Endothelial cell (in vitro differentiated cells): ENCODE measurements around the gene WDR6. TPM values are rescaled to one million over a fixed set of nuclear protein-coding genes. Genes with fewer than 3 reads are reported as not detected.

ENCODE experiments used
- DNase-seq: peaks from one replicate; pipeline ENCODE4 v3.0.0; 2021; ENCODE audit warnings: low spot score
- H3K27ac Mint-ChIP-seq: one replicate; pipeline ENCODE4 v1.8.0; 2021; ENCODE audit warnings: mixed read lengths, inconsistent platforms; ENCODE audit not compliant: unreplicated experiment
- H3K27me3 Mint-ChIP-seq: one replicate; pipeline ENCODE4 v1.8.0; 2021; ENCODE audit warnings: mild to moderate bottlenecking, moderate library complexity, mixed read lengths, inconsistent platforms; ENCODE audit not compliant: unreplicated experiment
- H3K36me3 Mint-ChIP-seq: one replicate; pipeline ENCODE4 v1.8.0; 2021; ENCODE audit warnings: mild to moderate bottlenecking, low read depth, mixed read lengths, inconsistent platforms; ENCODE audit not compliant: unreplicated experiment
- H3K4me1 Mint-ChIP-seq: one replicate; pipeline ENCODE4 v1.8.0; 2021; ENCODE audit warnings: mild to moderate bottlenecking, mixed read lengths, inconsistent platforms; ENCODE audit not compliant: unreplicated experiment
- H3K4me3 Mint-ChIP-seq: one replicate; pipeline ENCODE4 v1.8.0; 2021; ENCODE audit warnings: mild to moderate bottlenecking, mixed read lengths, inconsistent platforms; ENCODE audit not compliant: unreplicated experiment
- H3K9me3 Mint-ChIP-seq: one replicate; pipeline ENCODE4 v1.8.0; 2021; ENCODE audit warnings: mixed read lengths, inconsistent platforms; ENCODE audit not compliant: unreplicated experiment
- CTCF ChIP-seq: fragments of 200-600 bp; sonication (generic); IDR thresholded peaks from one replicate; pipeline ENCODE4 v1.5.0; 2021; ENCODE audit warnings: antibody characterized with exemption; ENCODE audit not compliant: unreplicated experiment
- long read RNA-seq: library from polyadenylated mRNA; unstranded; transcript quantifications from one replicate; pipeline ENCODE4 v2.0.0, GENCODE V29; 2020; ENCODE audit not compliant: unreplicated experiment
- total RNA-seq: library from RNA; stranded (reverse); fragmentation: NEBNext Ultra II Directional; extraction: Animal tissue kit (Norgen Biotek cat#: 25700); gene quantifications from one replicate; pipeline ENCODE4 v1.2.1, GENCODE V29; 2021; ENCODE audit not compliant: unreplicated experiment

WDR6 gene
- 148 TPM for total RNA-seq
- long read RNA-seq, full-length matches to known transcripts = 11 of 23 reads
- long read RNA-seq, partial matches to known transcripts = 3 of 23 reads
- long read RNA-seq, other reads (novel, unspliced or antisense) = 9 of 23 reads

- Mint-ChIP-seq H3K9me3 (no peaks in the 10 kb centered on the region), H3K27ac (peak within 1 kb of the TSS; percentile 95), H3K4me3 (peak within 1 kb of the TSS; percentile 98), H3K36me3 (peaks cover 11% of the 10 kb centered on the region), H3K4me1 (peaks cover 15% of the 10 kb centered on the region), H3K27me3 (peaks cover 8% of the 10 kb centered on the region)
- peak; percentile 94 for DNase-seq
- peak; percentile 38 for TF ChIP-seq CTCF
Observed at GRCh38 chr3:49007068-49007770, at the start of gene WDR6. Gene WDR6 (plus strand): TSS chr3:49007391. CDS start chr3:49007432, 41 bp downstream.

DNA sequence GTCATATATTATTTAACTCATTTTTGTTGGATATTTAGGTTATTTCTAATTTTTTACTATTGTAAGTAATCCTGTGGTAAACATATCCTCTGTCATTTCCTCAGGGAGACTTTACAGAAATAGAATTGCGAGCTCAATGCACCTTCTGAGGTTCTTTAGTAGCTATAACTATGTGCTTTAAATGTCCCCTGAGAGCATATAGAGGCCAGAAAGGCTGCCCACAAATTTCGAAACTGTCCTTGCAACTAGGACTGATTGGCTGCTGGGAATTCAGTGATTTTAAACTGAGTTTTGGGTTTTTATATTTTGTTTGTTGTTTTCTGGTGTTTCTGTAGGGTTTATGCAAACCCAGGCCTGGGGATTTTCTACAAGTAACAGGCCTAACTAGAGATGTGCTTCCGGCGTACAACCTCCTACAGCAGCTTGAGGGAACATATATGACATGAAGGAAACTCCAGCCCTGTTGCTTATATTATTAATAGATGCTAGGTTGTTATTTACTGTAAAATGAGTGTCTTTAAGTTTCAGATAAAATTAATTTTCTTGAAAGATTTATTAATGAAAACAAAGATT lies 46.3 kb upstream of the WDR6 start:
- H3K36me3 Mint-ChIP-seq = no peaks in the 10 kb centered on the region
- no peaks in the 10 kb centered on the region for H3K9me3 Mint-ChIP-seq
- no peak overlapping the region for H3K4me3 Mint-ChIP-seq
- no peaks in the 10 kb centered on the region for H3K27me3 Mint-ChIP-seq
- no peak for TF ChIP-seq CTCF
- peaks cover 9% of the 10 kb centered on the region for H3K4me1 Mint-ChIP-seq
- no peak overlapping the region for H3K27ac Mint-ChIP-seq
- no peak for DNase-seq

GRCh38 chr3:48962340-48962739 lies 44.9 kb upstream of the WDR6 start:
- no peaks in the 10 kb centered on the region for H3K27me3 Mint-ChIP-seq
- no peak overlapping the region for H3K4me3 Mint-ChIP-seq
- peak overlapping the region; percentile 17 for H3K27ac Mint-ChIP-seq
- H3K9me3 Mint-ChIP-seq = no peaks in the 10 kb centered on the region
- DNase-seq = no peak
- peaks cover 4% of the 10 kb centered on the region for H3K36me3 Mint-ChIP-seq
- TF ChIP-seq CTCF = no peak
- peaks cover 9% of the 10 kb centered on the region for H3K4me1 Mint-ChIP-seq

DNA sequence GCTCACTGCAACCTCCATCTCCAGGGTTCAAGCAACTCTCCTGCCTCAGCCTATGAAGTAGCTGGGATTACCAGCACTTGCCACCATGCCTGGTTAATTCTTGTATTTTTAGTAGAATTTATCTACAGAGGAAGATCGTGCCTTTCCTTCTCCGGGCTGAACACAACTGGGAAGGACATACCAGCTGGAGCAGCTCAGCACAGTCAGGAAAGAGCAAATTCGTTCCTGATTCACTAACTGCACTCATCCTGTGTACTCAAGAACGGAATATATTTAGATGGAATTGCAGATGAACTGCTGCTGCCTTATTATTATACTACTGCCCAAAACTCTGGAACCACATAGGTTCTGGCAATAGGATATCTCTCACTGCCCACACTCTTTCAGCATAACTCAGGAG lies 44.3 kb upstream of the WDR6 start:
- no peak overlapping the region for H3K4me3 Mint-ChIP-seq
- peak overlapping the region; percentile 22 for H3K27ac Mint-ChIP-seq
- H3K27me3 Mint-ChIP-seq = no peaks in the 10 kb centered on the region
- DNase-seq = peak; percentile 8
- peaks cover 5% of the 10 kb centered on the region for H3K36me3 Mint-ChIP-seq
- no peak for TF ChIP-seq CTCF
- peaks cover 9% of the 10 kb centered on the region for H3K4me1 Mint-ChIP-seq
- no peaks in the 10 kb centered on the region for H3K9me3 Mint-ChIP-seq

DNA sequence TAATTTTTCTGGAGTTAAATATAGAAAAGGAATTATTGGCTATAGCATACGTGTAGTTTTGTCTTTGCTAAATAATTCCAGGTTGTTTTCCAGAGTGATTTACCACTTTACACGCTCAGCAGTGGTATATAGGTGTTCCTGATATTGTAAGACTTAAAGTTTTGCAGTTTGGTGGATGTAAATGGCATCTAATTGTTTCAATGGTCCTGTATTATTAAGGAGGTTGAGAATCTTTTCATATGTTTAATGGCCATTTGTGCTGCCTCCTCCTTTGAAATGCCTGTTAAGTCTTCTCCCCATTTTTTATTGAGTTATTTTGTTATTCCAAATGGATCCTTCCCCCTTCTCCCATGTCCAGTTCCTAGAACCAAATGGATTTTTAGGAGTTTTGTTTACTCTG lies 43.6 kb upstream of the WDR6 start:
- H3K27me3 Mint-ChIP-seq = no peaks in the 10 kb centered on the region
- H3K4me1 Mint-ChIP-seq = peaks cover 9% of the 10 kb centered on the region
- no peak overlapping the region for H3K4me3 Mint-ChIP-seq
- H3K9me3 Mint-ChIP-seq = no peaks in the 10 kb centered on the region
- no peak overlapping the region for H3K27ac Mint-ChIP-seq
- TF ChIP-seq CTCF = no peak
- peaks cover 5% of the 10 kb centered on the region for H3K36me3 Mint-ChIP-seq
- DNase-seq = no peak
